HG03175 (cell line): ENCODE measurements around the gene SNAI3.
A peak's percentile ranks its signal among the peaks of the same experiment; 100 is the strongest.

ENCODE experiments used
- ATAC-seq: cut with Tn5 transposase; IDR thresholded peaks from one replicate; pipeline ENCODE4 v1.9.1; 2021; ENCODE audit warnings: mild to moderate bottlenecking, moderate library complexity; ENCODE audit not compliant: unreplicated experiment

The SNAI3 gene

DNA sequence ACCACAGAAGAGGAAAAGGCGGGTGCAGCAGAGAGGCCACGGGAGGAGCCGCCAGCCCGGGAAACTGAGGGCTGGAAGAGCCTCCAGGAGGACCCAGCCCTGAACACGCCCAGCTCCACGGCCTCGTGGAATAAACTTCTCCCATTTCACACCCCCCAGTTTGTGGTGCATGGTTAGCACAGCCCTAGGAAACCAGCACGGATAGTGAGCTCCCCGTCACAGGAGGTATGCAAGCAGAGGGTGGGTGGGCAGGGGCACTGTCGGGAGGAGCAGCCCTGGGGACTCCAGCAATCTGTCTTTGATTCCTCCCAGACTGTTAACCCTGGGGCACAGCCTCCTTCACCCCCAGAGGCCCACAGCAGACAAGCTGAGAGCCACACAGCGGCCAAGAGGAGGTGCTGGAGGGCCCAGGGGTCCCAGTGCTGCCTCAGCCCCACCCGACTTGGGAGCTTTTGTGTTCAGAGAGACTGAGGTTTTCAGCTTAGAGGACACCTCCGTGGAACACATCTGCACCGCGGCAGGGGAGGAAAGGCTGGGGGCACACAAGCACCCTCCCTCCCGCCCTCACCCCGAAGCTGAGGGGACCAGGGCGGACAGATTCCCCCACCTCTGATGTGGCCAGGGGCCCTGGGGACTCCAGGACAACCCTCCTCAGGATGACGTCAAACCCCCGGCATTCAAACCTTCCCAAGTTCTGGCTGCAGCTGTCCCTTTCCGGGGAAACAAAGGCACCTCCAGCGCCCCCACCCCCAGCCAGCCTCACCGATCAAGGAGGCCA, 49.6 kb downstream of the SNAI3 start:
- no peak for ATAC-seq

DNA sequence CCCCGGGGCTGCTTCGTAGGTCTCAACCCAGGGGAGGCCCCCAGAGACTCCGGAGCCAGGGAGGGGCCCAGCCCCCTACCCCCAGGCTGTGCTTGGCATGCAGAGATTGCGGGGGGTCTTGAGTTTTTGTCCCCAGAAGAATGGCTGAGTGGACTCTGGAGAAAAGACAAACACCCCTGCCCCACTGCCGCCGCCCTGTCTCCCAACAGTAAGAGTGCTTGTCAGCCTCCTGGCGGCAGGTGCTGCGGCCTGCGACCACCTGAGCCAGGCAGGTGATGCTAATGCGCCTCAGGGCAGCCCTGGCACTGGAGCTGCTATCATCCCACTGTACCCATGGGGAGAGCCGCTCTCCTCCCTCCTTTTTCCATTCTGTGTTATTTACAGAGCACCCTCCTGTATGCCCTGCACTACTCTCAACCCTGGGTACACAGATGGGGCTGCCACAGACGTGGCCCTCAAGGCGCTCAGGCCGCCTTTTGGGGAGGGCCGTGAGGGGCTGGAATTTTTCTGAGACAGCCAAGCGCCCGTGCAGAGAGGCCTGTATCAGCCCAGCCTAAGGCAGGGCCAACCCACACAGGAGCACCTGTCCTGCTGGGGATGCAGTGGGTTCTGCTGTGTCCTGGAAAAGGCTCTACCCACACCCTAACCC, 50.5 kb downstream of the SNAI3 start:
- ATAC-seq: no peak

DNA sequence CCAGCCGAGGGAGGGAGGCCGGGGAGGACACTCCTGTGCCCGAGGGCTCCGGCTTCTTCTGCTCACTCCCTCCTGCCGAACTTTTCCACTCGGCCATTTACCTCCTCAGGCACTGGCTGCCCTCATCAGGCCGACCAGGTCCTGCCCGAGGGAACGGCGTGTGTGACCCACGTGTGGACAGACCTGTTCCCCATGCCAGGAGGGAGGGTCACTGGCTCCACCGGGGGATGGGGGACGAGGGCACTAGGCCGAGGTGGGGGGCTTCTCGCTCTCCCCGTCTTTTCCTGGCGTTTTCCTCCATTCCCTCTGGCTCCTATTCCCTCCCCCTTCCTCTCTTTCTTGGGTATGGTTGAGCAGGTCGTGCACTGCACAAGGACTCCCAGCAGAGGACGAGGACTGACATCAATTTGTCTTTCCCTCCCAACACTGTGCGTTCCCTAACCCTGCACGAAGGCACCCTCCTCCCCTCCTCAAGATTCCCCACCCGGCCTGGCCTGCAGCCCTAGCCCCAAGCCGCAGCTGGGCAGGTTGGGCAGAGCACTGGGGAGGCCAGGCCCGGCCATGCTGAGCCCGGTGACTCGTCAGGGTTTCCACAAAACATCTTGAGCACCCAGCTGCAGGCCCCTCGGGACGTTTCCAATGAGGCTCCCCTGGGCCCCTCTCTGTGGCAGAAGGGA, 51.2 kb downstream of the SNAI3 start:
- no peak for ATAC-seq

- peak; percentile 45 for ATAC-seq
These were observed 51.9 kb downstream of the SNAI3 start for GRCh38 chr16:88634141-88634993.

GRCh38 chr16:88633684-88634140, 52.6 kb downstream of the SNAI3 start:
- peak; percentile 20 for ATAC-seq

DNA sequence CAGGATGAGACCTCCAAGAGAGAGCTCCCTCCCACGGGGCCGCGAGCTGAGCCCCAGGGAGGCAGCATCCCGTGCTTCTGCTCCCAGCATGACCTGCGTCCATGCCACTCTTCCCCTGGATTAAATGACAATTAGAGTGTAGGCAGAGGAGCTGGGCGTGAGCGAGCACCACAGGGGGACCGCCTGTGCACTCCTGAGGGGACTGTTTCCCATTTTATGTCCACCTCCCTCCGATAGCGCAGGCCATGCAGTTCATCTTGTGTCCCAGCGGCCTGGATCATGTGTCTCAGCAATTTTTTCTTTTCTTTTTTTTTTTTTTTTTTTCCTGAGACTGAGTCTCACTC, 53.7 kb downstream of the SNAI3 start:
- ATAC-seq: no peak

DNA sequence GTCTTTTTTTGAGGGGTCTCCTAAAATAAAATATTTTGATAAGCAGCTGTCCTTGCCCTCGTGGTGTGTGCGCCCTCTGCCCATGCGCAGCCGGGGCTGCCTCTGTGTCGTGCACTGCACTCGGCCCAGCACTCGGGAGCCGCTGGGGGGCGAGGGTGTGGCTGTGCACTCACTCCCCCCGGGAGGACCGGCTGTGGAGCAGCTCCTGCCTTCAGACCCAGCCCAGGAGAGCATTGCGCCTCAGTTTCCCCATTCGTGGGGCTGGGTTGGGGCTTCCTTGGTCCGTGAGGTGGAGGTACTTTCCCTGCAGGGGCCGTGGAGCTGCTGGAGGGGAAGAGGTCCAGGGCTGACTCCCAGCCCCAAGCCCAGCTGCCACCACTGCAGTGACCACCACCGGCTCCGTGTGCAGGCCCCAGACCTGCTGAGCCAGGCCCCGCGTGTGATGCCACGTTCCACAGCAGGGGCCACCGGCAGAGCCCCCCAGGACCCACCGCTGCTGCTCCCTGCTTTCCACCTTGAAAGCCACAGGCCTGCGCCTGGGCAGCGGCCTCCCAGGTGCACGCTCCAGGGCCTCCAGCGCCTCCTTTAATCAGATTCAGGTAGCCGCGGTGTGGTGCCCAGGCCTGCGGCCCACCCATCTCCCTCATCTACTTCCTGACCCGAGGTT, 54.3 kb downstream of the SNAI3 start:
- no peak for ATAC-seq

DNA sequence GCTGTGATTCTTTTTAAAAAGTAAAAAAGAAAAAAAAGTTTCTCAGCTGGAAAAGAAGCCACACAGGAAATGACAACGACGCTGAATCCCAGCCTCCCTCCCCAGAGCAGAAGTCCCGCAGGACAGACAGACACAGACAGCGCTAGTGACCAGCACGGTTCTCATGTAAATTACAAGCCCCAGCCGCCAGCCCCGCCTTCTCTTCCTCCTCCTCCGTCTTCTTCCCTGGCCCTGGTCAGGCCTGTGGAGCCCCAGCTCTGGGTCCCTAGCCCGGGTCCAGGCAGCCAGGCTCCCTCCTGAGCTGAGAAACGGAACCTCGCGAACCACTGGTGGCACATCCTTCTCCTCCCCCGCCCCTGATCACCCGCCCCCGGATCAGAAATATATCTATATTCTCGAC, 54.9 kb downstream of the SNAI3 start:
- ATAC-seq: no peak

GRCh38 chr16:88630941-88631340, 55.4 kb downstream of the SNAI3 start:
- no peak for ATAC-seq

- no peak for ATAC-seq
These were observed 55.9 kb downstream of the SNAI3 start for GRCh38 chr16:88630433-88630832.

DNA sequence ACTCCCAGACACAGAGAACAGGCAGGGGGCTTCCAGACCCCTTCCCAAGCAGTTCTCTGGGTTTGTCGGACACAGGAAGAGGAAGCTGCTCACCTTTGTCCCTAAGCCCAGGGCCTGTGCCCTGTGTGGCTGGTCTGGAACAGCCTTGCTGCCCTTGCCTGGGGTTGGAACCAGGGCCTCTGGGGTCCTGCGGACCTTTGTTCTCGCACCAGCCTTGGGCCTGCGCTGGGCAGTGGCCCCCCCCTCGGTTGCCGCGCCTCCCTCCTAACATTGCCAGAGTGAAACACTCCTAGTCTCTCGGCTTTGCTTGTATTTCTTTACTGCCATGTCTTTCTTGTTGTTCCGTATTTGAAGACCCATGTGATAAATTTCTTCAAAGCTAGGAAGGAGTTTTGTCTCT, 56.5 kb downstream of the SNAI3 start:
- ATAC-seq: no peak

- no peak for ATAC-seq
These were observed 57.8 kb downstream of the SNAI3 start for GRCh38 chr16:88628512-88628974.
